Measurements from ENCODE around the gene CARD10. TPM values are rescaled to one million over a fixed set of nuclear protein-coding genes. Genes with fewer than 3 reads are reported as not detected.
A peak's percentile ranks its signal among the peaks of the same experiment; 100 is the strongest.

CARD10 gene
- 36.2 and 57.1 TPM in 2 replicates for total RNA-seq

- DNase-seq (ENCODE audit: low read depth in 2 of 2): peak; percentile 39 to 77
Observed at GRCh38 chr22:37519268-37520195, at the start of gene CARD10. CARD10 (minus strand) TSS chr22:37519415; CDS start chr22:37519200, 215 bp downstream.

GRCh38 chr22:37568448-37569008 is 49.3 kb upstream of the CARD10 start:
- DNase-seq (ENCODE audit: low read depth in 2 of 2): no peak

GRCh38 chr22:37568012-37568411 is 48.8 kb upstream of the CARD10 start:
- DNase-seq (ENCODE audit: low read depth in 2 of 2): no peak

GRCh38 chr22:37566903-37567798 is 47.9 kb upstream of the CARD10 start:
- peak; percentile 75 to 82 for DNase-seq (ENCODE audit: low read depth in 2 of 2)

- DNase-seq (ENCODE audit: low read depth in 2 of 2): no peak
Observed at GRCh38 chr22:37566329-37566837, 47.2 kb upstream of the CARD10 start.

- DNase-seq (ENCODE audit: low read depth in 2 of 2): no peak
Observed at GRCh38 chr22:37565830-37566229, 46.6 kb upstream of the CARD10 start.

- peak in 1 of 2 donors; percentile 80 for DNase-seq (ENCODE audit: low read depth in 2 of 2)
Observed at GRCh38 chr22:37564111-37564711, 45.0 kb upstream of the CARD10 start.

- peak; percentile 79 to 91 for DNase-seq (ENCODE audit: low read depth in 2 of 2)
Observed at GRCh38 chr22:37563153-37564081, 44.2 kb upstream of the CARD10 start.

- DNase-seq (ENCODE audit: low read depth in 2 of 2): no peak
Observed at GRCh38 chr22:37562049-37562875, 43.0 kb upstream of the CARD10 start.

GRCh38 chr22:37561212-37562048 is 42.2 kb upstream of the CARD10 start:
- DNase-seq (ENCODE audit: low read depth in 2 of 2): peak; percentile 88 to 90

- DNase-seq (ENCODE audit: low read depth in 2 of 2): peak; percentile 62 to 72
Observed at GRCh38 chr22:37560608-37561211, 41.5 kb upstream of the CARD10 start.

- peak; percentile 41 to 57 for DNase-seq (ENCODE audit: low read depth in 2 of 2)
Observed at GRCh38 chr22:37559901-37560607, 40.8 kb upstream of the CARD10 start, which contains the start of gene CDC42EP1. CDC42EP1 (plus strand) TSS chr22:37560480; CDS start chr22:37566350, 5,870 bp downstream.

GRCh38 chr22:37559521-37559900 is 40.3 kb upstream of the CARD10 start:
- DNase-seq (ENCODE audit: low read depth in 2 of 2): no peak

GRCh38 chr22:37558815-37559214 is 39.6 kb upstream of the CARD10 start:
- DNase-seq (ENCODE audit: low read depth in 2 of 2): no peak

- peak; percentile 53 to 70 for DNase-seq (ENCODE audit: low read depth in 2 of 2)
Observed at GRCh38 chr22:37557321-37558001, 38.2 kb upstream of the CARD10 start.

GRCh38 chr22:37556710-37557109 is 37.5 kb upstream of the CARD10 start:
- DNase-seq (ENCODE audit: low read depth in 2 of 2): no peak

Data from lung microvascular endothelial cell (primary cell).